Measurements from ENCODE around the gene RNF2. TPM values are rescaled to one million over a fixed set of nuclear protein-coding genes. Genes with fewer than 3 reads are reported as not detected.

Gene RNF2
- total and polyA plus RNA-seq, 4 donors = 2.9 to 17.3 (median 4.9) TPM

- TF ChIP-seq ZBTB33 (IDR thresholded peaks at IDR 0.05) = no peak
- no peak for TF ChIP-seq SP1 (IDR thresholded peaks at IDR 0.05)
- no peak for TF ChIP-seq HNF4A (conservative IDR thresholded peaks at IDR 0.05)
- no peak for TF ChIP-seq RXRA (IDR thresholded peaks at IDR 0.05)
Observed at GRCh38 chr1:185087101-185087500, 41.7 kb downstream of the RNF2 start (continued).

- H3K27ac ChIP-seq (ENCODE audit: low read depth in 1 of 2, low read length in 2 of 2) = no peak overlapping the region
- H3K9ac ChIP-seq (ENCODE audit: low read depth in 1 of 2, low read length in 2 of 2) = no peak overlapping the region
- TF ChIP-seq RAD21 (IDR thresholded peaks at IDR 0.05) (no peak), NR2F2 (IDR thresholded peaks at IDR 0.05) (no peak), HNF4A (conservative IDR thresholded peaks at IDR 0.05) (no peak)
- peaks cover 2 to 12% (median 6%) of the 10 kb centered on the region in 4 donors for H3K36me3 ChIP-seq (ENCODE audit: control insufficient read depth in 4 of 4, insufficient read depth in 3 of 4, low read depth in 1 of 4, low read length in 3 of 4)
- no peak for DNase-seq (ENCODE audit: low spot score)
- no peaks in the 10 kb centered on the region for H3K27me3 ChIP-seq (ENCODE audit: control insufficient read depth in 4 of 4, insufficient read depth in 4 of 4, low read length in 3 of 4)
- no peaks in the 10 kb centered on the region for H3K9me3 ChIP-seq (ENCODE audit: control insufficient read depth in 4 of 4, low read length in 3 of 4)
- no peak overlapping the region for H3K4me3 ChIP-seq (ENCODE audit: low read depth in 1 of 3, low read length in 3 of 3)
- H3K4me1 ChIP-seq (ENCODE audit: control insufficient read depth in 4 of 4, insufficient read depth in 4 of 4, low read length in 3 of 4) = no peaks in the 10 kb centered on the region
Observed at GRCh38 chr1:185087746-185088145, 42.4 kb downstream of the RNF2 start.

- Histone ChIP-seq H3K4me3 (ENCODE audit: low read depth in 1 of 3, low read length in 3 of 3) (no peak overlapping the region), H3K9me3 (ENCODE audit: control insufficient read depth in 4 of 4, low read length in 3 of 4) (no peaks in the 10 kb centered on the region), H3K27me3 (ENCODE audit: control insufficient read depth in 4 of 4, insufficient read depth in 4 of 4, low read length in 3 of 4) (no peaks in the 10 kb centered on the region), H3K36me3 (ENCODE audit: control insufficient read depth in 4 of 4, insufficient read depth in 3 of 4, low read depth in 1 of 4, low read length in 3 of 4) (peaks cover 4 to 15% (median 10%) of the 10 kb centered on the region in 4 donors), H3K4me1 (ENCODE audit: control insufficient read depth in 4 of 4, insufficient read depth in 4 of 4, low read length in 3 of 4) (no peaks in the 10 kb centered on the region), H3K27ac (ENCODE audit: low read depth in 1 of 2, low read length in 2 of 2) (no peak overlapping the region), H3K9ac (ENCODE audit: low read depth in 1 of 2, low read length in 2 of 2) (no peak overlapping the region)
- no peak for TF ChIP-seq EGR1 (IDR thresholded peaks at IDR 0.05; ENCODE audit: low read depth in 2 of 2)
- TF ChIP-seq TAF1 (conservative IDR thresholded peaks at IDR 0.05) = no peak
- TF ChIP-seq JUND (IDR thresholded peaks at IDR 0.05) = no peak
- no peak for TF ChIP-seq MAX (IDR thresholded peaks at IDR 0.05)
- no peak for TF ChIP-seq FOXA1 (IDR thresholded peaks at IDR 0.05)
- DNase-seq (ENCODE audit: low spot score) = no peak
- 92% methylated on average over 5 of the region's 5 CpGs for WGBS
Observed at GRCh38 chr1:185091480-185091879, 46.1 kb downstream of the RNF2 start.

GRCh38 chr1:185094761-185095160 is 49.4 kb downstream of the RNF2 start:
- Histone ChIP-seq H3K9ac (ENCODE audit: low read depth in 1 of 2, low read length in 2 of 2) (no peak overlapping the region), H3K4me1 (ENCODE audit: control insufficient read depth in 4 of 4, insufficient read depth in 4 of 4, low read length in 3 of 4) (no peaks in the 10 kb centered on the region), H3K9me3 (ENCODE audit: control insufficient read depth in 4 of 4, low read length in 3 of 4) (no peaks in the 10 kb centered on the region), H3K27me3 (ENCODE audit: control insufficient read depth in 4 of 4, insufficient read depth in 4 of 4, low read length in 3 of 4) (no peaks in the 10 kb centered on the region), H3K27ac (ENCODE audit: low read depth in 1 of 2, low read length in 2 of 2) (no peak overlapping the region), H3K36me3 (ENCODE audit: control insufficient read depth in 4 of 4, insufficient read depth in 3 of 4, low read depth in 1 of 4, low read length in 3 of 4) (peaks cover 2 to 10% (median 7%) of the 10 kb centered on the region in 4 donors), H3K4me3 (ENCODE audit: low read depth in 1 of 3, low read length in 3 of 3) (no peak overlapping the region)
- no peak for DNase-seq (ENCODE audit: low spot score)
- no peak for TF ChIP-seq FOXA1 (IDR thresholded peaks at IDR 0.05)
- no peak for TF ChIP-seq YY1 (IDR thresholded peaks at IDR 0.05)
- no peak for TF ChIP-seq CTCF (IDR thresholded peaks at IDR 0.05; ENCODE audit: low read depth, low read length, missing input control)
- TF ChIP-seq ATF3 (IDR thresholded peaks at IDR 0.05) = no peak
- no peak for TF ChIP-seq SP1 (IDR thresholded peaks at IDR 0.05)
- WGBS = 92% methylated on average over 2 of the region's 2 CpGs

All from liver (tissue), 9 donors.